ENCODE measurements around the gene SLC10A3.

SLC10A3 gene

DNA sequence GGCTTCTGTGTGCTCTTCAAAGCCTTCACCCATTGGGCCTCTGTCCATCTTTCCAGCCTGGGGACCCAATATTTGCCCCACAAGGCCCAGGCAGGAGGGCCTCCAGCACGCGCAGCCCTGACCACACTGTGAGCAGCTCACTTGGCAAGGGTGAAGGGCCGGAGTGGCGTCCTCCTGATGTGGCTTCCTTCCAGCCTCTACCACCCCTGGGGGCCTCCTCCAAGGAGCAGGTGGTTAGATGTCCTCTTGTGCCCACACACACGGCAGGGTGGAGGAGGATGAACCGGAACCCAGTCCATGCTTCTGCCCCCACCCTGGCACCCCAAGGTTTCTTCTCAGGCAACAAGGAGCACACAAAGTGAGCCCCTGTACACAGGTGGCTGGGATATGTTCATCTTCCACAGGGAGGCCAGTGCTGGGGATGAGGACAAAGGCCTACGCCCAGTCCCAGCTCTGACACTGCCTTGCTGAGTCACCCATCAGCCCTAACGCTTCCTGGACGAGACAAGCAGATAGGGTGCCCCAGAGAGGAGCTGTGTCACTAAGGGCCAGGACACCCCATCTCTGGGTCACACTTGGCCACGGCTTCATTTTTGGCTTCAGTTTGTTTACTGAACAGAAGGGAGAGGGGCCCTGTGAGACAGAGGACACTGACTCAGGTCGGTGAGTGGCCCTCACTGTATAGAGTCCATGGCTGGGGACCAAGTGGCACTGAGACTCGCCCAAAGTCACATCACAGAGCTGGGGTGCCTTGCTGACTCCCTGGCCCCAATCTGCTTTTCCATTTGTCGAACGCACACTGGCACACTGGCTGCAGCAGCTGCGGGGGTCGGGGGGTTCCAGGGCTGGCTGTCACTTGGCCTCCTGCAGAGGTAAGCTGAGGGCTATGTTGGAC lies 5.9 kb downstream of the SLC10A3 start:
- no peak for DNase-seq (ENCODE audit: low read depth, low spot score)

DNA sequence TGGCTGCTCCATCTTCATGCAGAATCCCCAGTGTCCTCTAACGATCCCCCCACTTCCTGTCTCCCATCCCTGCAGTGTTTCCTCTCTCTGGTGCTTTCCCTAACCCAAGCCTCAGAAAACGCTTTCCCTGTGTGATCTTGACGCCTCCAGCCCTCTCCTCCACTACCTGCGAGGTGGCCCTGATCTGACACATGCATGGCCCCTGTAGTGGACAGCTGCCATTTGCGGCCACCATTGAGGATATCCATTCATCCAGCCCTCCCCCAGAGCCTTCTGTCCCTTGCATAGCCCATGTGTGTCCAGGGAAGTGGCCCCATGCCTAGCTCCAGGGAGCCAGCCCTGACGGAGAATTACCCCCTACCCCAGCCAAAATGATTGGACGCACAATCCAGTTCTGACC lies 7.1 kb downstream of the SLC10A3 start:
- no peak for DNase-seq (ENCODE audit: low read depth, low spot score)

DNA sequence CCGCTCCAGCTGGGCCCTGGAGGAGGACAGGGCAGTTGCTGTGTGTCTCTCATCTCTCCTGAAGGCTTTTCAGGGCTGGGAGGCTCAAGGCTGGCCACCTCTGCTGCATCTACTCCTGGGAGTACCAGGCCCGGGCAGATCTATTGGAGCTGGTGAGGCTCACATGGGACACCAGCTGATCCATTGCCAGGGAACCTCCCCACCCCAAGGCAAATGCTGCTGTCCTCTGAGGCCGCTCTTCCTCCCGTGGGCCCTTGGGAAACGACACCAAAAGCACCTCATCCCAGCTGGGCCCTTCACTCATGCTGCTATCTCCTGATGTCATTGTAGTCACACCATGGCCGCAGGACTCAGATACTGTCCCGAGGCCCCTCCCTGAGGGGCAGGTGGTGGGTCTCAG lies 7.6 kb downstream of the SLC10A3 start:
- DNase-seq (ENCODE audit: low read depth, low spot score), result no peak

DNA sequence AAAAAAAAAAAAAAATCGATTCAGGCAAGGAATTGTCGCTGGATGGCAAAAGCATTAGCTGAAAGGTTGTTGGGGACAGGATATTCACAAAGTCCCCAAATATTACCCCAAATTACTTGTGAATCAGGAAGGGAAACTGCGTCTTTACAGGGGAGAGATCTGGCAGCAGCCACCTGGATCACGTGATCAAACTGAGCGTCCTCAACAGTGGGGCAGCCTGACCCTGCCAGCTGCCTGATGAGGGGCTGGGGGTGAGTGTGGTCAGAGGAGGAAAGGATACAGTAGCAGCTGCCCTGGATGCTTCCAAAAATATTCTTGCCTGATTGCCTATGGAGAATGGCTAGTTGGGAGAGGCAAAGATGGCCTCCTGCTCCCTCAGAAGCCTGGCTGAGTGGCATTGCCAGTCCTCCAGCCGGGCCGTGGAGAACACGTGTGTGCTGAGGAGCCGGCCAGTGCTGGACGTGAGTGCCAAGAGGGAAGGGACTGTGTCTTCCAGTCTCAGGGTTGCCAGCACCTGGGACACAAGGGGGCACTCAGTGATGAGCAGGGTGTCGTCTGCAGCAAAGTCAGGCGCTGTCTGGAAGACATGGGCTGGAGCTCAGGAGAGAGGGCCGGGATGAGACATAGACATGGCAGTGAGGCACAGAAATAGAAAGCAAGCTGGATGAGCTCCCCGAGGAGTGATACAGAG lies 8.4 kb downstream of the SLC10A3 start:
- DNase-seq (ENCODE audit: low read depth, low spot score), result no peak

DNA sequence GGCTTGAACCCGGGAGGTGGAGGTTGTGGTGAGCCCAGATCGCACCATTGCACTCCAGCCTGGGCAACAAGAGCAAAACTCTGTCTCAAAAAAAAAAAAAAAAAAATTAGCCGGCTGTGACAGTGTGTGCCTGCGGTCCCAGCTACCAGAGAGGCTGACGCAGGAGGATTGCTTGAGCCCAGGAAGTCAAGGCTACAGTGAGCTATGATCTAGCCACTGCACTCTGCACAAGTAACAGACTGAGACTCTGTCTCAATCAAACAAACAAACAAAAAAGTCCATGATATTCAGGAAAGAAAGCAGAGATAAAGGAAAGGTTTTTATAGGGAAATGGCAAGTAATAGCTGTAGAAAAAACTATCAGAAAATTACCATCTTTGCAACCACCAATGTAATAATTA lies 9.2 kb downstream of the SLC10A3 start:
- DNase-seq (ENCODE audit: low read depth, low spot score), result no peak

DNA sequence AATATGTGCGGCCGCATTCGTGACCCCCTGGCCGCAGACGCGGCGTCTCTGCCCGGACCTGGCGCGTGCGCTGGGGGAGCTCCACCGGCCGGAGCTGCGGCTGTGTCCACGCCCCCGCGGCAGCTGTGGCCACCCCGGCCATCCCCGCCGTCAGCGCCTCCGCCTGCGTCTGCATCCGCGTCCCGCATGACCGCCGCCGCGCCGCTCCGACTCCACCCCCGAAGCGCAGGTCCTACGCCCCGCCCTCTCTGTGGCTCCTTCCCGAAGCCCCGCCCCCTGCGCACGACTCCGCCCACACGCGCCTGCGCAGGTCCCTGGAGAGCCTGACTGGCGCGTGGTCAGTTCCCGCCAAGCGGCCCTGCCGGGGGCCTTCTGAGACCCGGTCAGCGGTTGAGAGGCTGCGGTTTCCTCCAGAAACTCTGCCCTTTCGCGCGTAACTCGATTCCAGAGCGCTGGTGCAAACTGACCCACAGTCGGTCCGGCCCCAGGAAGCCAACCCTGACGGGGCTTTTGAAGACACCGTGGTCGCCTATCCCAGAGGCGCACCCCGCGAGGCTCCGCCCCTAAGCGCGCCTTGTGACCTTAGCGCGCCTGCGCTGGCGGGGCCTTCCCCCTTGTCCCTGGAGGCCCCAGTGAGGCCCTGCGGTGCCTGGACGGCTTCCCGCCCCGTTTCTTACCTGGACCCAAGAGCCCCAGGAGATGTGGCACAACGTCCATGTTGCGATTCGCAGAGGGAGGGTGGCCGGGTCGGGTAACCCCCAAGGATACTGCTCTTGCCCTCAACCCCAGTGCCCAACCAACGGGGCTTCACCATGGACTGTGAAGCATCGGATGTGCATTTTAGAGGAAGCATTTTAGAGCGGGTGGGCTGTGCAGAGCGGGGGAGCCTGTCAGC lies 11.5 kb downstream of the SLC10A3 start, which contains the start of gene LAGE3:
TSS of gene LAGE3 (minus strand) at position 554 of the 895 bp plus-strand sequence. CDS start at position 188, 366 bp downstream.
- peak; percentile 84 for DNase-seq (ENCODE audit: low read depth, low spot score)

DNA sequence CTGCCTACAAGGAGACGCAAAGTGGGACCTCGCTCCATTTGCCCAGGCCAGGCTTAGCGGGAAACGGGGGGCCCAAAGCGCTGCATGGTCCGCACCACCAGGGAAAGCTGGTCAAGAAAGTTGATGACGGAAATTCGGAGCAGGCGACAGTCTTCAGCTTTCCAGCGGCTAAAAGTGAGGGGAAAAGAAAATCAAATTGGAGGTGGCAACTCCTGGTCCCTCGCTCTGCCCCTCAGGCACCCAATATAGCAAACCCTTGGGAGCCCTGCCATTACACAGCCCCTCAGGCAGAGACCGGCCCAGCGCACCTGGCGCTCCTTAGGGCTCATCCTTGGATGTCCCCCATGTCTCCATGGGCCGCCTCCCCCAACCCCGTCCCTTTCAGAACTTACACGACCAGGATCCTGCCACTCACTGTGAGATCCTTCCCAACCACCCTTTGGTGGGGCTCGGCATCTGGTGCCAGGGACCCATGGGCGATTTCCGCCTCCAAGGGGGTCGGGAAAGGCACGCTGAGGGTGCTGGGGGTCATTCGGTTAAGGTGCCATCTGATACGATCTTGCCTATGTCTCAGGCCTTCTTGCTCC lies 12.4 kb downstream of the SLC10A3 start:
- DNase-seq (ENCODE audit: low read depth, low spot score), result no peak

DNA sequence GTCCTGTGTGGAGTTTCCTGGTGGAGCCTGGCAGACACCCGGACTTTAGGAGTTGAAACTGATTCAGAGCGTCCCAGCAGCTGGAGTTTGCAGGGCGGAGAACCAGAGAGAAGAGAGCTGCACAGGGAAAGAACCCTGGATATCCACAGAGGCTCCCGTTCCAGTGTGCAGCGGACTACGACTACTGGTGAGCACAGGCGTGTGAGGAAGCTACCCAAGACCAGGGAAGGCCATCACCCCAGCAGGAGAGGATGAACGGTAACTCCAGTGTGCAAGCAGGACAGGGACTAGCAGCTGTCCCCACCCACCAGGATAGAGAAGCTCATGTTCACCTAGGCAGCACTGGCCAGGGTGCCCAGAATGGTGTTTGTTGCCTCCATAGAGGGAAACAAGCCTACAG lies 13.6 kb downstream of the SLC10A3 start:
- no peak for DNase-seq (ENCODE audit: low read depth, low spot score)

DNA sequence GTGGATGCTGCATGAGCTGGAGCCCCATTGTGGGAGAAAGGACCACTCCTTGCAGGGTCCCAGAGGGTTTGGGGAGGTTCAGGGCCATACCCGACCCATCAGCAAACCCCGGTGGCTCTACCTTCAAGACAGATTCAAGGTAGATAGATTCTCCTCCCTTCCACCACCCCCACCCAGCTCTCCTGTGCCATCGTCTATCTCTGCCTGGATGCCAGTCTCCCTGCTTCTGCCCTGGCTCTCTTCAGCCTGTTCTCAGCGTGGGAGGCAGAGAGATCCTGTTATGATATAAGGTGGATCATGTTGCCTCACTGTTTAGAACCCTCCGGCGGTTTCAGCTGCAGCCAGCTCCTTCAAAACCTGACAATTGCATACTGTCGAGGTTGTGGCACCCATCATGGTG lies 16.7 kb downstream of the SLC10A3 start:
- no peak for DNase-seq (ENCODE audit: low read depth, low spot score)

DNA sequence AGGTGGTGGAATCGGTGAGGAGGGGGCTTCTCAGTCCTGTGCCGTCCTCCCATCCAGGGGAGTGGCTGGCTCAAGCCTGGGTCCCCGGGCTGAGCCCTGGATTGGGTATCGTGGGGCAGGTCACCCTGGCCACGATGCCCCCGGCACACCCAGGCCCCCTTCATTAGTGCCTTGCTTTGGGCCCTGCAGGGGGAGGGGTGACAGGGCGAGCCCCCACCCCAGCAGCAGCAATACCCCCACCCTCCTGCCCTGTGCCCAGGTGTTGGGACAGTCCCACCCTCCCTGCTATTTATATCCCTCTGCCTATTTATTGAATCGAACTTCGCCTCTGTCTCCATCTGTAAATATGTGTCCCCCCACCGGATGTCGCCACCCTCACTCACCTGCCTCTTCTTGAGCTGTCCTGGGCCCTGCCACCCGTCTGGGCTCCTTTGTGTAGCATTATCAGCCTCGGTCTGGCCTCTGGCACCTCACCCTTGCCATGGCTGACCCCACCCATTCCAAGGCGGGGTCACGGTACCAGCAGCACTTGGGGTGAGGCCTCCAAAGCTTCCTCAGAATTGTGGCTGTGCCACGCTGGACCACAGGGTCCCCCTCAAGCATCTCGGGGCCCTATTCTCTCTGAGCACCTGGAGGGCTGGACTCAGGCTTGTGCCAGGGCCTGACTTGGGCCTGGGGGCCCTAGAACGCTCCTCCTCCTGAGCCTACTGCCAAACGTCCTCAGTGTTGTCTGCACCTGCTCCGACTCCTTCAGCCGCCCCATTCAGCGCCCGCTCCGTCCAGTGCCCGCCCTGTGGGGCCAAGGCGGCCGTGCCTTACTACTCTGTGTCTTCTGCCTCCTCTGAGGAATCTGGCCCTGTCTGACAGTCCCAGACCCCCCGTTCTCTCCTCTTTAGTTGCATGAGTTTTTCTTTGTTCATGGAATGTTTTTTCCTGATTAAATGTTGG lies 17.5 kb downstream of the SLC10A3 start:
- DNase-seq (ENCODE audit: low read depth, low spot score), result no peak

DNA sequence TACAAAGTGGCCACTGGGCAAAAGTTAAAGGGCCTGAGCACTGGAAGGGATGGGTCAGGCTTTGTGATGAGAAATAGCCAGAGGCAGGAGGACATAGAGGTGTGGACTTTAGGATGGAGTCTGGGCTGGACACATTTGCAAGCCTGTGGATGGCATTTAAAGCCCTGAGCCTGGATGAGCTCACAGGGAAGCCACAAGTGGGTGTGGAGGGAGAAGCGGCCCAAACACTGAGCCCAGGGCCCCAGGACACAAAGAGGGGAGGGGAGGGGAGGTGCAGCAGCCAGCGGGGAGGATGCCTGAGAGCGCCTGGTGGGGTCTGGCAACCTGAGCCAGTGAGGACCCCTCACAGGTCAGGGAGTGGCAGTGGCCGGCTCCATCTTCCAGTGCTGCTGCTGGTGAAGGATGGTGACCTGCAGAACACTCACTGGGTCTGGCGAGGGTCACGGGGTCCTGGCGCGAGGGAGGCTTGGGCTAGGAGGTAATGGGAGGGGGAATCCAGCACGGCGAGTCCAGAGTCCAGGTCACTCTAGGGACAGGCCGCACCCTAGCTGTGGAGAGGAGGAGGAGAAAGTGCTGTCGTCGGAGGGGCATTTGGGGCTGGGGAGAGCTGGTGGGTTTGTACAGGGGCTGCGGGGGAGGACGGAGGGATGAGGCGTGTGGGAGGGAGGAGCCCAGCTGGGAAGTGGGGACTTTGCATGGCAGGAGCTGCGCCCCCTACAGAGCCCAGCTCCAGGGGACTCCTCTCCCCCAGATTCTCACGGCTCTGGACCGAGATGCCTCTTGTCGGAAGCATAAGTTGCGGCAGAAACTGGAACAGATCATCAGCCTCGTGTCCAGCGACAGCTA lies 18.4 kb downstream of the SLC10A3 start:
- DNase-seq (ENCODE audit: low read depth, low spot score), result no peak

DNA sequence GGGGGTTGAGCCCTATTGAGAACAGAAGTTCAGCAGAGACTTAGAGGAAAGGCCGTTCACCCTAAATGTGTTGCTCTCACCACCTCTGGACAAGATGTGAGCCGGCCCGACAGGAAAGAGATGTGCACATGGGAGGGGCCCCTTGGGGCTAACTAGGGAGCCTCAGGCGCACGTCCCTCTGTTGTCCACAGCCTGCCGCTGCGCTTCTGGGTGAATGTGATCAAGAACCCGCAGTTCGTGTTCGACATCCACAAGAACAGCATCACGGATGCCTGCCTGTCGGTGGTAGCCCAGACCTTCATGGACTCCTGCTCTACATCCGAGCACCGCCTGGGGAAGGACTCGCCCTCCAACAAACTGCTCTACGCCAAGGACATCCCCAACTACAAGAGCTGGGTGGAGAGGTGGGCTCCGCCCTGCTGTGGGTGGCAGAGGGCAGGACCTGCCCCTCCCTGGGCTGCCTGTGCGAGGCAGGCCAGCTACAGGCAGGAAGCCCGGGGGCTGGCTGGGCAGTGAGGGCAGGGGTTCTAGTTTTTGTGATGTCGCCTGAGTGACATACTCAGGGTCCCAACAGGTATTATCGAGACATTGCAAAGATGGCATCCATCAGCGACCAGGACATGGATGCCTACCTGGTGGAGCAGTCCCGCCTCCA lies 19.4 kb downstream of the SLC10A3 start:
- DNase-seq (ENCODE audit: low read depth, low spot score), result no peak

DNA sequence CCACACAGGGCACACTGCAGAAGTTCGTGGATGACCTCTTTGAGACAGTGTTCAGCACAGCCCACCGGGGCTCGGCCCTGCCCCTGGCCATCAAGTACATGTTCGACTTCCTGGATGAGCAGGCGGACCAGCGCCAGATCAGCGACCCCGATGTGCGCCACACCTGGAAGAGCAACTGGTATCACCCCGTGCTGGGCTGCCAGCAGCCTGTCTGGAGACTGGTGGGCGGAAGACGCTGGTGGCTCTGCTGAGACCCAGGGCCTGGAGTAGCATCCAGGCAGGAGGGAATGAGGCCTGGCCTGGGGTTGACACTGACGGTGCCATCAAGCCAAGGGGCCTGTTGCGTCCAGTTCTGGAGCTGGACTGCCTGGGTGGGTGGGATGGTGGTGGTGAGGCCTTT lies 20.0 kb downstream of the SLC10A3 start:
- DNase-seq (ENCODE audit: low read depth, low spot score), result no peak

DNA sequence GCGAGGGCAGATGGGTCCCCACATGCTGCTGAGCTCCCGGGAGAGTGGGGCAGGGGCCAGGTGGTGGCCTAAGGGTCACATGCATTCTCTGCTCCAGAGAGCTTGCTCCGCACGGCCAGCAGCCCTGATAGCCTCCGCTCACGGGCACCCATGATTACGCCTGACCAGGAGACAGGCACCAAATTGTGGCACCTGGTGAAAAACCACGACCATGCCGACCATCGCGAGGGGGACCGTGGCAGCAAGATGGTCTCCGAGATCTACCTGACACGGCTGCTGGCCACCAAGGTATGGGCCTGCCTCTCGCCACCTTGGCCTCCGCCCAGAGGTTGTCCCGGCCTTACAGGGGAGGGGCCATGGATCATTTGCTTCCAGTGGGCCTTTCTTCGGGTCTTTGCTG lies 20.5 kb downstream of the SLC10A3 start:
- no peak for DNase-seq (ENCODE audit: low read depth, low spot score)

DNA sequence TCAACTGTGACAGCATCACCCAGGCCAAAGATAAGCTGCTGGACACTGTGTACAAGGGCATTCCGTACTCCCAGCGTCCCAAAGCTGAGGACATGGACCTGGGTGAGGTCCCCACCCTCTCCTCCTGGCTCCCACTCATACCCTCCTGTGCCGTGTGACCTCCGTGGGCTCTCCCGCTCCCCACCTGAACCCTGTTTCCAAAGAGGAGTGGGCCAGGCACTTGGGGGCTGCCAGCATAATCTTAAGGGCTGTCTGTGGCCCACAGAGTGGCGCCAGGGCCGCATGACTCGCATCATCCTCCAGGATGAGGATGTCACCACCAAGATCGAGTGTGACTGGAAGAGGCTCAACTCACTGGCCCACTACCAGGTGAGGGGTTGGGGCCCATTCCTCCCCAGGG lies 21.3 kb downstream of the SLC10A3 start:
- DNase-seq (ENCODE audit: low read depth, low spot score), result no peak

DNA sequence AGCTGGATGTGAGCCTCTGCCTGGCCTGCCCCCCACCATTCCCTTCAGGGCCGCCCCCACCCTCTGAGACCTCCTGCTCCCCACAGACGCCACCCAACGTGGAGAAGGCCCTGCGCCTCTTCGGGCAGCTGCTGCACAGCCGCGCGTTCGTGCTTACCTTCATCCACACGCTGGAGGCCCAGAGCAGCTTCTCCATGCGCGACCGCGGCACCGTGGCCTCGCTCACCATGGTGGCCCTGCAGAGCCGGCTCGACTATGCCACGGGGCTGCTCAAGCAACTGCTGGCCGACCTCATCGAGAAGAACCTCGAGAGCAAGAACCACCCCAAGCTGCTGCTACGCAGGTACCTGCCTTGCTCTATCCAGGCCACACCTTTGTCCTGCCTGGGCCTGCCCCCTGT lies 22.2 kb downstream of the SLC10A3 start:
- DNase-seq (ENCODE audit: low read depth, low spot score), result no peak

DNA sequence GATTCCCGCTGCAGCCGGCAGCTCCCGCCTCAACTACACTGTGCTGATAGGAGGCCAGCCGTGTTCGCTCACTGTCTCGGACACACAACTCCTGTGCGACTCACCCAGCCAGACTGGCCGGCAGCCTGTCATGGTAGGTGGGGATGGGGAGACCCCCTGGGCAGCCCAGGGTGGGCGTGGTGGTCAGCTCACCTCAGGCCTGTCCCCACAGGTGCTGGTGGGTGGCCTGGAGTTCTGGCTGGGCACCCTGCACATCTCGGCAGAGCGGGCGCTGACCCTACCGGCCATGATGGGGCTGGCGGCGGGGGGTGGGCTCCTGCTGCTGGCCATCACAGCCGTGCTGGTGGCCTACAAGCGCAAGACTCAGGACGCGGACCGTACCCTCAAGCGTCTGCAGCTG lies 22.9 kb downstream of the SLC10A3 start:
- DNase-seq (ENCODE audit: low read depth, low spot score), result no peak

DNA sequence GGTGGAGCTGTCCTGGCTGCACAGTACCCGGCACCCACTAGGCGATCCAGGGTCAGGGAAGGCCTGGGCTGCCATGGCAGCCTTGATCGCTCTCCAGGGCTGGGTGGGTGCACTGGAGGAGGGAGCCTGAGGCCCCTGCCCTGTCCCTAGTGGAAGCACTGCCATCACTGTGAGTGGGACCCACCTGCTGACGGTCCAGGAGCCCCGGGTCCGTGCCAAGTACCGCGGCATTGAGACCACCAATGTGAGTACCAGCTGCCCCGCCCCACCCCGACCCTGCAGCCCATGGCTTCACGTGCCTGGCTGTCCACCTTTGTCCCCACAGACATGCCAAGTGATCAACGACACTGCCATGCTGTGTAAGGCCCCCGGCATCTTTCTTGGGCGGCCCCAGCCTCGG lies 23.5 kb downstream of the SLC10A3 start:
- no peak for DNase-seq (ENCODE audit: low read depth, low spot score)

DNA sequence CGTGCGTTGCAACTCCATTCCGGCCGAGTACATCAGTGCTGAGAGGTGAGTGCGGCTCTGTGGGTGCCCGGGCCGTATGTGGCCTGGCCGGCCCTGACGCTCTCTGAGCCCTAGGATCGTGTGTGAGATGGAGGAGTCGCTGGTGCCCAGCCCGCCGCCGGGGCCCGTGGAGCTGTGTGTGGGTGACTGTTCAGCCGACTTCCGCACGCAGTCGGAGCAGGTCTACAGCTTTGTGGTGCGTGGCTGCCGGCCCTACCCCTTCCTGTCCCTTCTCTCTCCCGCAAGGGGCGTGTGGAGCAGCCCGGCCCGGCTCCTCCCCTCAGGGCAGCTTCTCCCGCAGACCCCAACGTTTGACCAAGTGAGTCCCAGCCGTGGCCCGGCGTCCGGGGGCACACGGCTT lies 24.4 kb downstream of the SLC10A3 start:
- no peak for DNase-seq (ENCODE audit: low read depth, low spot score)
